Effector memory CD4-positive, alpha-beta T cell (primary cell): ENCODE measurements around the gene PHYH.
A peak's percentile ranks its signal among the peaks of the same experiment; 100 is the strongest.
"Not testable (repeated sequence)": the region's sequence is repeated elsewhere in the genome, so short reads cannot be mapped to it uniquely, and the experiment has no call there.

ENCODE experiments used
- DNase-seq, 3 donors: peaks; one replicate each; pipeline ENCODE4 v3.0.0-alpha.2; 2020
- H3K27ac ChIP-seq: 2 replicates; pipeline ENCODE4 v1.7.0; 2013; ENCODE audit warnings: mild to moderate bottlenecking, low read length, moderate library complexity; ENCODE audit not compliant: insufficient read depth, poor library complexity, severe bottlenecking
- H3K27me3 ChIP-seq: replicated peaks from 2 replicates; pipeline ENCODE4 v1.7.0; 2013; ENCODE audit warnings: mild to moderate bottlenecking, low read length; ENCODE audit not compliant: insufficient read depth, control insufficient read depth, poor library complexity, severe bottlenecking
- H3K36me3 ChIP-seq: 2 replicates; pipeline ENCODE4 v1.7.0; 2013; ENCODE audit warnings: mild to moderate bottlenecking, low read length, moderate library complexity; ENCODE audit not compliant: control insufficient read depth, insufficient read depth
- H3K4me1 ChIP-seq: 2 replicates; pipeline ENCODE4 v1.7.0; 2013; ENCODE audit warnings: low read length, mild to moderate bottlenecking; ENCODE audit not compliant: control insufficient read depth, insufficient read depth, poor library complexity, severe bottlenecking
- H3K4me3 ChIP-seq: 2 replicates; pipeline ENCODE4 v1.7.0; 2013; ENCODE audit warnings: low read length, low read depth, mild to moderate bottlenecking; ENCODE audit not compliant: insufficient read depth, poor library complexity, severe bottlenecking
- H3K9me3 ChIP-seq: 2 replicates; pipeline ENCODE4 v1.7.0; 2013; ENCODE audit warnings: mild to moderate bottlenecking, low read length, moderate library complexity; ENCODE audit not compliant: control insufficient read depth

The PHYH gene

DNA sequence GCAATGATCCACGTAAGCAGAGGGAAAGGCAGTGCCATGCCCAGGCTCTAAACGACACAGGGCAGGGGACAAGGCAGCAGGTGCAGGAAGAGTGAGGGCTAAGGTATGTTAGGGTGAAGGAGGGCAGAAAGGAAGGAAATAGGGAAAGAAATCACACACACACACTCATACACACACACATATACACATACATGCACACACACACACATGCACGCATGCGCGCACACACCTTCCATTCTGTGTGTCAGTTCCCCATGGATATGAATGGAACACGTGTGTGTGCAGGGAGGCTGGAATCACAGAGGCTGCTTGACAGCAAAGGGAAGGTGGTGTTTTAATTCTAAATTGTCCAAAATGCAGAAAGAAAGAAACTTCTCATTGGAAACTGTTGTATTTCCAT is 6.2 kb upstream of the PHYH start:
- Histone ChIP-seq H3K4me1 (peaks cover 4% of the 10 kb centered on the region), H3K27me3 (no peaks in the 10 kb centered on the region), H3K4me3 (no peak overlapping the region), H3K36me3 (no peaks in the 10 kb centered on the region), H3K9me3 (no peaks in the 10 kb centered on the region), H3K27ac (no peak overlapping the region)
- DNase-seq, result no peak

DNA sequence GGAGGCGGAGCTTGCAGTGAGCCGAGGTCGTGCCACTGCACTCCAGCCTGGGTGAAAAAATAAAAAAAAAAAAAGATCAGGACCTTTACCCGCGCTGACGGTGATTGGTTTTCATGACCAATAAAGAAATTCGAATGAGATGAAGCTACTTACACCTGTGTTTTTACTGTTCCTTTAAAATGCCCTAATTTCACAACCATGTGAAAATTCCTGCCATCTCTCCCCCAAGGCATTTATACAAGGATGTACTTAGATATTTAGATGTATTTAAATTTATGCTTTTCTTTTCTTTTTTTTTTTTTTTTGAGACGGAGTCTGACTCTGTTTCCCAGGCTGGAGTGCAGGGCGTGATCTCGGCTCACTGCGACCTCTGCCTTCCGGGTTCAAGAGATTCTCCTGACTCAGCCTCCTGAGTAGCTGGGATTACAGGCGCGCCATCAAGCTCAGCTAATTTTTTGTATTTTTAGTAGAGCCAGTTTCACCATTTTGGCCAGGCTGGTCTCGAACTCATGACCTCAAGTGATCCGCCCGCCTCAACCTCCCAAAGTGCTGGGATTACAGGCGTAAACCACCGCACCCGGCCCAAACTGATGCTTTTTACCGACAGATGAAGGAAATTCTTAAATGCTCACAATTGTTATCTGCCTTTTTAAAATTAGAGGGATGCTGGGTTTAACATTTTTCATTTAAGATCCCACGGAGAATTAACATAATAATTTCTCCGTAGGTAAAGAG is 3.1 kb upstream of the PHYH start:
- H3K4me3 ChIP-seq, result peak overlapping the region; percentile 75
- H3K27ac ChIP-seq, result peak overlapping the region; percentile 100

GRCh38 chr10:13298748-13299436 is 972 bp downstream of the PHYH start:
- Histone ChIP-seq H3K4me3 (peak overlapping the region; percentile 77), H3K36me3 (no peaks in the 10 kb centered on the region), H3K27me3 (no peaks in the 10 kb centered on the region), H3K9me3 (no peaks in the 10 kb centered on the region), H3K4me1 (peaks cover 15% of the 10 kb centered on the region), H3K27ac (peak overlapping the region; percentile 88)
- no peak for DNase-seq

More for the DNA sequence above, 3.1 kb upstream of the PHYH start:
- DNase-seq, result no peak
- Histone ChIP-seq H3K9me3 (no peaks in the 10 kb centered on the region), H3K36me3 (no peaks in the 10 kb centered on the region), H3K27me3 (no peaks in the 10 kb centered on the region), H3K4me1 (peaks cover 15% of the 10 kb centered on the region)

GRCh38 chr10:13296476-13296875 is 3.4 kb downstream of the PHYH start:
- H3K9me3 ChIP-seq, result no peaks in the 10 kb centered on the region
- DNase-seq, result no peak
- peaks cover 10% of the 10 kb centered on the region for H3K4me1 ChIP-seq
- no peaks in the 10 kb centered on the region for H3K36me3 ChIP-seq
- H3K27ac ChIP-seq, result no peak overlapping the region
- H3K27me3 ChIP-seq, result no peaks in the 10 kb centered on the region
- H3K4me3 ChIP-seq, result no peak overlapping the region

DNA sequence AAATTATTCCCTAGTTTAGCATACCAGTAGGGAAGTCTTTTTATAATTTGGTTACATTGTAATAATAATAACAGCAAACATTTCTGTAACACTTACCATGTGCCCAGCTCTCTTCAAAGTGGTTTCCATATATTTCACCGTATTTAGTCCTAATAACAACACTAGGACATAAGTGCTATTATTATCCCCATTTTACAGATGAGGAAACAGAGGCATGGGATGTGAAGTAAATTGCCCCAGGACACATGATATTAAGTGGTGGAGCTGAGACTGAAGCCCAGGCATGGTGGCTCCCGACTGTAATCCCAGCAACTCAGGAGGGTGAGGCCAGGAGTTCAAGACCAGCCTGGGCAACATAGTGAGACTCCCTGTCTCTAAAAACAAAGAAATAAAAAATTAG is 5.1 kb downstream of the PHYH start:
- Histone ChIP-seq H3K9me3 (no peaks in the 10 kb centered on the region), H3K4me3 (no peak overlapping the region), H3K4me1 (no peaks in the 10 kb centered on the region), H3K27me3 (no peaks in the 10 kb centered on the region), H3K36me3 (no peaks in the 10 kb centered on the region), H3K27ac (no peak overlapping the region)
- DNase-seq, result no peak

GRCh38 chr10:13291821-13292773 is 7.8 kb downstream of the PHYH start:
- Histone ChIP-seq H3K4me1 (no peaks in the 10 kb centered on the region), H3K27me3 (no peaks in the 10 kb centered on the region), H3K9me3 (no peaks in the 10 kb centered on the region), H3K4me3 (no peak overlapping the region), H3K36me3 (no peaks in the 10 kb centered on the region), H3K27ac (no peak overlapping the region)
- no peak for DNase-seq

DNA sequence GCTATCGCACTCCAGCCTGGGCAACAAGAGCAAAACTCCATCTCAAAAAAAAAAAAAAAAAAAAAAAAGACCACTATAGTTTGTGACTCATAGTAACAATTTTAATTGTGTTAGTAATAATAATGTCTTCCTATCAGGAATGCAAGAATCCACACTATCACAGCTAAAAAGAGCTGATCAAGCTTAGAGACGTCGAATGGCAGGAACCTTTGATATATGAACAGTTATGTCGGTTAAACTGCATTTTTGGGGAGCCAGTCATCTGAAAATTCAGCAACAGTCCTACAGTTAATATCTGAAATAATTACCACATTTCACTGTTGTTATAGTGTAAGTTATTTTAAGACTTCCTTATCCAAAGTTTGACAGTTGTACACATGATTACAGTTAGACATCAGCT is 8.8 kb downstream of the PHYH start:
- DNase-seq, result no peak
- H3K27ac ChIP-seq, result no peak overlapping the region
- no peaks in the 10 kb centered on the region for H3K36me3 ChIP-seq
- H3K4me1 ChIP-seq, result no peaks in the 10 kb centered on the region
- no peak overlapping the region for H3K4me3 ChIP-seq
- no peaks in the 10 kb centered on the region for H3K9me3 ChIP-seq
- no peaks in the 10 kb centered on the region for H3K27me3 ChIP-seq

- H3K27ac ChIP-seq, result no peak overlapping the region
- no peak for DNase-seq
- no peak overlapping the region for H3K4me3 ChIP-seq
- no peaks in the 10 kb centered on the region for H3K27me3 ChIP-seq
- peaks cover 3% of the 10 kb centered on the region for H3K36me3 ChIP-seq
- H3K9me3 ChIP-seq, result no peaks in the 10 kb centered on the region
- no peaks in the 10 kb centered on the region for H3K4me1 ChIP-seq
Observed at GRCh38 chr10:13284050-13284449, 15.8 kb downstream of the PHYH start.

DNA sequence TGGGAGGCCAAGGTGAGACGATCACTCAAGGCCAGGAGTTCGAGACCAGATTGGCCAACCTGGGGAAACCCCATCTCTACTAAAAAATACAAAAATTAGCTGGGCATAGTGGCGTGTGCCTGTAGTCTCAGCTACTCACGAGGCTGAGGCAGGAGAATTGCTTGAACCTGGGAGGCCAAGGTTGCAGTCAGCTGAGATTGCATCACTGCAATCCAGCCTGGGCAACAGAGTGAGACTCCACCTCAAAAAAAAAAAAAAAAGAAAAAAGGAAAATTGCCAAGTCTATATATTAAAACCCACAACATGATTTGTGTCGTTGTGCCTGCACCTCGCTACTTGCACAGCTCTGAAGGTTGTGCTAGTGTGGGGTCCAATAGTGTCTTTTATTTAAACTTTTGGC is 17.5 kb downstream of the PHYH start:
- not testable (repeated sequence) for H3K27ac ChIP-seq, H3K4me1 ChIP-seq, DNase-seq, H3K36me3 ChIP-seq, H3K4me3 ChIP-seq, H3K9me3 ChIP-seq, H3K27me3 ChIP-seq
